NCI-H460 (cell line): Measurements from ENCODE around the gene SRRD. TPM values are rescaled to one million over a fixed set of nuclear protein-coding genes. Genes with fewer than 3 reads are reported as not detected.
"Not testable (repeated sequence)": the region's sequence is repeated elsewhere in the genome, so short reads cannot be mapped to it uniquely, and the experiment has no call there.

ENCODE experiments used
- DNase-seq: peaks from one replicate; pipeline ENCODE4 v3.0.0-alpha.2; 2016; ENCODE audit warnings: low read depth; ENCODE audit errors: extremely low read depth
- total RNA-seq: library from RNA; depleted of rRNA; stranded (reverse); fragments of >200 nt; shearing (Covaris generic); gene quantifications from 2 replicates; pipeline ENCODE4 v1.2.3, GENCODE V29; 2014

SRRD gene
- total RNA-seq, 1 experiment from 2014 or later = 20.2 TPM

- DNase-seq = no peak
Observed at GRCh38 chr22:26514419-26515161, 30.9 kb downstream of the SRRD start.

DNA sequence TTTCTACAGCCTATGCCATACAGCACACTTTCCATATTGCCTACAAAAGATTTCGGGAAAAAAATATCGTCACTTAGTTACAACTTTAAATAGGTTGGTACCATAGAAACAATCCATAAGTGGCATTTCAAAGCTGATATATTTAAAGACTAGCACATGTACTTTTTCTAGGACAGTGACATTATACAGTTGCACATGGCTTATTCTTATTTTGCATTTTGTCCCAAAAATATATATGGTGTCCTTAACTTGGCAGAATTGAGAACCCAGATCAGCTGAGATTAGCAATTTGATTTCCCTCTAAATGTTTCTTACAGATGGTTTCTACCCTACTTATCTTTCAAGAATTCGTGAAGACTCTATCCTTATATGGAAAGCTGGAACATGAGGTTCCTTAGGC is 32.3 kb downstream of the SRRD start:
- no peak for DNase-seq

GRCh38 chr22:26516503-26516902 is 32.8 kb downstream of the SRRD start:
- no peak for DNase-seq

DNA sequence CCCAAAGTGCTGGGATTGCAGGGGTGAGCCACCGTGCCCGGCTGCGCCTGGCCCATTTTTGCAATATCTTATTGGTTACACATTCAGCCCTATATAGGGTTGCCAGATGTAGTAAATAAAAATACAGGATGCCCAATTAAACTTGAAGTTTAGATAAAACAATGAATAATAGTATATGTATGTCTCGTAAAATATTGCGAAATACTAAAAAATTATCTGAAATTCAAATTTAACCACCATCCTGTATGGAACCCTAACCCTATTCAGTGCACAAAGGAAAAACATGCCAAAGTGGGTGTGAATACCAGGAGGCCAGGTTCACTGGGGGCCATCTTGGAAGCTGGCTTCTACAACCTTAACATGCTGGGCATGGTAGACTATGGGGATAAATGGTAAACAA is 33.8 kb downstream of the SRRD start:
- no peak for DNase-seq

DNA sequence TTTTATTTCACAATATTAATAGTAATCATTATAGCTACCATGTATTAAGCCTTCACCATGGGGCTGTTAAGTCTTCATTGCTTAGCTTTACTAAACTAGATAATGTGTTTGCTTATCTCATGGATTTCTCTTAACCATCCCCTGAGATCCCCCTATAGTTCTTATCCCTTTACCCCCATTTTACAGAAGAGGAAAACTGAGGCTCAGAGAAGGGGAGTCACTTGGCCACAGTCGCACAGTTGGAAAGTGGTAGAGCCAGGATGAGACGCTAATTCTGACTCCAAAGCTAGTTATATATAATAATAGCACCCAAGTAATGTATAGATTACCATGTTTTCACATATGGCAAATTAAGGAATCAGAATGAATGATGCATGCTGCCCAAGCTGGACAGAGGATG is 38.3 kb downstream of the SRRD start:
- DNase-seq = no peak

DNA sequence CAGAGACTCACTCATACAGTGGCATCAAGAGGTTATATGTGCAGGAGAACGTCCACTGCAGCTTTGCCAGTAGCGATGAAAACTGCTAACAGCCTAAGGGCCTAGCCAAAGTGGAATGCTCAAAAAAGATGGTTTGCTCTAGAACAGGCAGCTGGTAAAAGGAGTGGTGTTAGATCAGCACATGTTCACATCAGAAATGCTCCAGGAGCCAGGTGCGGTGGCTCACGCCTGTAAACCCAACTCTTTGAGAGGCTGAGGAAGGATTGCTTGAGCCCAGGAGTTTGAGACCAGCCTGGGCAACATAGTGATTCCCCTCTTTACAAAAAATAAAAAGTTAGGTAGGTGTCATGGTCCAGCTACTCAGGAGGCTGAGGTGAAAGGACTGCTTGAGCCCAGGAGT is 38.9 kb downstream of the SRRD start:
- DNase-seq = no peak

DNA sequence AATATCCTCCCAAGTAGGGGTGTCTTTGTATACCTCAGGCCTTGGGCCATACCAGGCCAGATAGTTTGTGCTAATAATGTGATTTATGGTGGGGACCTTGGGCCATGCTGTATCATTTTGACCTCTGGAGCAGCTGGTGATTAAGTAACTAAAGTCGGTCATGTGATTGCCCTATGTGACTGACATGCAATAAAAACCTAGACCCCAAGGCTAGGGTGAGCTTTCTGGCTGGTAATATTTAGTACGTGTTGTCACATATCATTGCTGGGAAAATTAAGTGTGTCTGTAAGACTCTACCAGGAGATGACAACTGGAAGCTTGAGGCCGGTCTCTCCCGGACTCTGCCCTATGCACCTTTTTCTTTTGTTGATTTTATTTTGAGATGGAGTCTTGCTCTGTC is 41.2 kb downstream of the SRRD start:
- no peak for DNase-seq

- no peak for DNase-seq
Observed at GRCh38 chr22:26525946-26526564, 42.4 kb downstream of the SRRD start.

GRCh38 chr22:26527167-26527566 is 43.5 kb downstream of the SRRD start:
- DNase-seq = no peak

- no peak for DNase-seq
Observed at GRCh38 chr22:26527574-26528465, 44.1 kb downstream of the SRRD start.

DNA sequence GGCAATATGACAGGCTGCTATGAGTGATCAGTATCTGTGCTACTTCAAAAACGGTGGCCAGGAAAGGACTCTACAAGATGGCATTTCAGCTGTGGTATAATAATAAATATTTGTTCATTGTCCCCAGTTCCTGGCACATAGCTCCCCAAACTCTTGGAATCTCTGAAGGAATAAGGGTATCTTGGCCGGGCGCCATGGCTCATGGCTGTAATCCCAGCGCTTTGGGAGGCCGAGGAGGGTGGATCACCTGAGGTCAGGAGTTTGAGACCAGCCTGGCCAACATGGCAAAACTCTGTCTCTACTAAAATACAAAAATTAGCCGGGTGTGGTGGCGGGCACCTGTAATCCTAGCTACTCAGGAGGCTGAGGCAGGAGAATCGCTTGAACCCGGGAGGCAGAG is 44.8 kb downstream of the SRRD start:
- not testable (repeated sequence) for DNase-seq

DNA sequence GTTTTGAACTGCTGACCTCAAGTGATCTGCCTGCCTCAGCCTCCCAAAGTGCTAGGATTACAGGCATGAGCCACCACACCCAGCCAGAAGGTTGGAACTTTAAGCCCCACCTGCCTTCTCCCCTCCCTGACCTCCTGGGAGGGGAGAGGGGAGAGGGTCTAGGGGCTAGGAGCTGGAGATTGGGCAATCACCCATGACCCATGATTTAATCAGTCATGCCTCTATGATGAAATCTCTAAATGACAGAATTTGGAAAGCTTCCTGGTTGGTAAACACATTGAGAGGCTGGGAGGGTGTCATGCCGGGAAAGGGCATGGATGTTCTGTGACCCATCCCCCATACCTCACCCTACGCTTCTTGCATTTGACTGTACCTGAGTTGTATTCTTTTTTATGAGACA is 45.7 kb downstream of the SRRD start:
- DNase-seq = no peak

DNA sequence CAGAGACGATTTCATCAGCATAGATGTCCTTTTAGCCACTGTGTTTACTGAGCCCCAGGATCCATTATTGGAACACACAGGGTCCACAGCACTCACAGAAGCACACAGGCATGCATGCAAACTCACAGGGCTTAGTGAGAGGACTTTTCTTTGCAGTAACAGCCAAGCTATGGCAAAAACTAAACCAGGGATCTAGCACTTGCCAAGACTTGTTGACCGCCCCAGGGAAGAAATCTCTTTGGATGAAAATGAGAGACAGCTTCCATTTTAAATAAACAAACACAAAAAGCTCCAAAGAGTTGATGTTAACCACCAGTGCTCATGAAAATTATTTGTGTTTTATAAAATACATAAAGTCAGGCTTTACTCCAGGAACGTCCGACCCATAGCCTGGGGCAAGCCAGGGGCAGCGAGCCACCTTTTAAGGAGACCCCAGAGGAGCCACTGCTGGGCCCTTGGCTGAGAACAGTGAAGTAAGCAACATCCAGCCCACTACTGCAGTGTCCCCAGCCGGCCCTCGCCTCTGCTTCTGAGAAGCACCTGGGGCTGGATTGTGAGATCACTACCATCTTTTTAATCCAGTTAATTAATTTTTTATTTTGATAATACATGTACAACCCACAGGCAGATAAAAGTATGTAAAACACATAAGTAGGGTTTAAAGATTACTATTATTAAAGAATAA is 50.6 kb downstream of the SRRD start:
- no peak for DNase-seq

- no peak for DNase-seq
Observed at GRCh38 chr22:26534874-26535602, 51.4 kb downstream of the SRRD start.

DNA sequence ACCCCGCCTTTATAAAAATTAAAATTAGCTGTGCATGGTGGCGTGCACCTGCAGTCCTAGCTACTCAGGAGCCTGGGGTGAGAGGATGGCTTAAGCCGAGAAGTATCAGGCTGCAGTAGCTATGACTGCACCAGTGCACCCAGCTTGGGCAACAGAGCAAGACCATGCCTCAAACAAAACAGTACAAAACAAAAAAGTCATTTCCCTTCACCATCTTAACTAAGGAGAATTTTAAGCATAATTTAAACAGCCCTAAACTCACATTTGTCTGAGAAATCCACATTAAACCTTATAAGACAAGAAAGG is 51.9 kb downstream of the SRRD start:
- no peak for DNase-seq

DNA sequence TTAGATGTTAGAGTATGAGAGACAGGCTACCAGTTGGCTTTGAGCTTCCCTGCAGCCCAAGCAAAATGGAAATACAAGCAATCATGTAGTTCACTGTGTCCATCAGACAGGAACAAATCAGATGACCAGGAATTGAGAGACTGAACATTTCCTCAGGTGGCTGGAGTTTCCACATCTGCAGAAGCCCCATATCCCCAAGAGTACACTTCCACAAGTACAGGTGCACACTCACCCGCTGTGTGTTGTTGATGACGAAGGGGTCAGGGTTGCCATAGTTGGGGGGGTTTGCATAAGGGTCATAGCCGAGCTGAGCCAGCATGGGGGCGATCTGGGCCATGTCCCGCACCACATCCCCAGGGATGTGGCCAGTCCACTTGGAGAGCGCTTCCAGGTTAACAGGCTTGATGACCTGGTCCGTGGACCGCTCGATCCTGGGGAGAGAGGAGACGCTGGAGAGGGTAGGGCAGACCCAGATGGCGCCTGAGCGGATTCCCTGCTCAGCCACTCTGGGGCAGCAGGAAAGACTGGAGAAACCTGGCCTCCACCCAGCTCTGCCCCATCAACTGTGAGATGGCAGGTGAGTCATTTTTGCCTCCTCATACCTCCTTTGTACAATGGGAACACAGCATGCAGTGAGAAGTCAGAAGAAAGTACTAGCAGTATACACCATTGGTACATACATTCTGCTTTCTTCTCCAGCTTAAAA is 52.5 kb downstream of the SRRD start:
- no peak for DNase-seq

DNA sequence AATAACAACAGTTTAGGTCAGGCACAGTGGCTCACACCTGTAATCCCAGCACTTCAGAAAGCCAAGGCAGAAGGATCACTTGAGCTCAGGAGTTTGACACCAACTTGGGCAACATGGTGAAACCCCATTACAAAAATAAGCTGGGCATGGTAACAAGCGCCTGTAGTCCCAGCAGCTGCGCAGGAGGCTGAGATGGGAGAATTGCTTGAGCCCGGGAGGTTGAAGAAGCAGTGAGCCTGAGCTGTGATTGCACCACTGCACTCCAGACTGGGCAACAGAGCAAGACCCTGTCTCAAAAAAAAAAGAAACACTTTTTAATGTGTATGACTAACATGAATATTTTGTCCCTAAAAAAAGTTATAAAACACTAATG is 53.1 kb downstream of the SRRD start:
- DNase-seq = no peak

DNA sequence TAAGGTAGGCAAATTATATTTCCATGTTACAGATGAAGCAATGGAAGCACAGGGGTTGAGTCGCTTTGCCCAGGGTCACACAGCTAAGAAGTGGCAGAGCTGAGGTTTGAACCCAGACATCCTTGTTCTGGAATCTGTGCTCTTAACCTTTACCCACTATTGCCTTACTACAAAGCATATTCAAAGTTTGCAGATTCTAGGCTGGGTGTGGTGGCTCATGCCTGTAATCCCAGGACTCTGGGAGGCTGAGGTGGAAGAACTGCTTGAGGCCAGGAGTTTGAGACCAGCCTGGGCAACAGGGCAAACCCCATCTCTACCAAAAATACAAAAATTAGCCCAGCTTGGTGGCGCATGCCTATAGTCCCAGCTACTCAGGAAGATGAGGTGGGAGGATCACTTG is 56.4 kb downstream of the SRRD start:
- DNase-seq = no peak

- DNase-seq = no peak
Observed at GRCh38 chr22:26541167-26541819, 57.6 kb downstream of the SRRD start.
